ENCODE results near the gene ANKRD36C.
"Not testable (repeated sequence)": the region's sequence is repeated elsewhere in the genome, so short reads cannot be mapped to it uniquely, and the experiment has no call there.

DNA sequence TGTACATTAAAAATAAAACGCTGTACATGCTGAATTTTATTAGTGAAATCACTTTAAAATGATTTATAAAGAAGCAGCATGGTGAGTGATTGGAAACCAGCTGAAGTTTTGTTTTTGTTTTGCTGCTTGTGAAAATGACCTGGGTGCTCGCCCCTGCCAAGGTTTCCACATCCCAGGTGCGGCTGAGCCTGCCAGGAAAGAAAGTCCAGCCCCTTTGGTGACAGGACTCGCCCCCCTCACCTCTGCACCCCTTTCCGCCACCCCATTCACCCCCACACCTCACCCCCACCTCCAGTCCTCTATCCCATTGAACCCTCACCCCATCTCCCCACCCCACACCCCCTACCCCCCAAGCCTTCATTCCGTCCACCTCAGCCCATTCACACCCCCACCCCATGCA lies 740 bp downstream of the ANKRD36C start:
- TF ChIP-seq, protein P1, sequence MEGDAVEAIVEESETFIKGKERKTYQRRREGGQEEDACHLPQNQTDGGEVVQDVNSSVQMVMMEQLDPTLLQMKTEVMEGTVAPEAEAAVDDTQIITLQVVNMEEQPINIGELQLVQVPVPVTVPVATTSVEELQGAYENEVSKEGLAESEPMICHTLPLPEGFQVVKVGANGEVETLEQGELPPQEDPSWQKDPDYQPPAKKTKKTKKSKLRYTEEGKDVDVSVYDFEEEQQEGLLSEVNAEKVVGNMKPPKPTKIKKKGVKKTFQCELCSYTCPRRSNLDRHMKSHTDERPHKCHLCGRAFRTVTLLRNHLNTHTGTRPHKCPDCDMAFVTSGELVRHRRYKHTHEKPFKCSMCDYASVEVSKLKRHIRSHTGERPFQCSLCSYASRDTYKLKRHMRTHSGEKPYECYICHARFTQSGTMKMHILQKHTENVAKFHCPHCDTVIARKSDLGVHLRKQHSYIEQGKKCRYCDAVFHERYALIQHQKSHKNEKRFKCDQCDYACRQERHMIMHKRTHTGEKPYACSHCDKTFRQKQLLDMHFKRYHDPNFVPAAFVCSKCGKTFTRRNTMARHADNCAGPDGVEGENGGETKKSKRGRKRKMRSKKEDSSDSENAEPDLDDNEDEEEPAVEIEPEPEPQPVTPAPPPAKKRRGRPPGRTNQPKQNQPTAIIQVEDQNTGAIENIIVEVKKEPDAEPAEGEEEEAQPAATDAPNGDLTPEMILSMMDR (IDR thresholded peaks at IDR 0.05; ENCODE audit: low read depth, low read length) = not testable (repeated sequence)
- not testable (repeated sequence) for TF ChIP-seq EZH2phosphoT487 (IDR thresholded peaks at IDR 0.05; ENCODE audit: low read depth)
